Thoracic aorta (tissue), 2 donors: ENCODE measurements around the gene RTP1. TPM values are rescaled to one million over a fixed set of nuclear protein-coding genes. Genes with fewer than 3 reads are reported as not detected.
"Not testable (repeated sequence)": the region's sequence is repeated elsewhere in the genome, so short reads cannot be mapped to it uniquely, and the experiment has no call there.

ENCODE experiments used
- ATAC-seq: fragments of 150-250 bp; one replicate; pipeline ENCODE4 v1.8.0; 2017; ENCODE audit warnings: low read depth; ENCODE audit not compliant: insufficient number of reproducible peaks, low FRiP score
- DNase-seq: peaks from one replicate; pipeline ENCODE4 v3.0.0-alpha.2; 2020; ENCODE audit warnings: low spot score
- H3K27ac ChIP-seq, 2 donors: fragments of 200-600 bp; sonication (generic); 1 replicate in 1 of 2; 2 replicates in 1 of 2; pipeline ENCODE4 v1.5.1; 2016; ENCODE audit warnings: mild to moderate bottlenecking in 2 of 2, moderate library complexity in 2 of 2
- H3K27me3 ChIP-seq: fragments of 200-600 bp; sonication (generic); replicated peaks from 2 replicates; pipeline ENCODE4 v1.6.0; 2016; ENCODE audit warnings: mild to moderate bottlenecking; ENCODE audit not compliant: insufficient read depth
- H3K36me3 ChIP-seq: fragments of 200-600 bp; sonication (generic); one replicate; pipeline ENCODE4 v1.5.1; 2016
- H3K4me1 ChIP-seq, 2 donors: fragments of 200-600 bp; sonication (generic); 1 replicate in 1 of 2; 2 replicates in 1 of 2; pipeline versions ENCODE4 v1.5.1 to v1.6.0; 2016; ENCODE audit warnings: low read depth in 2 of 2, mild to moderate bottlenecking in 1 of 2; ENCODE audit not compliant: control insufficient read depth in 1 of 2
- H3K4me3 ChIP-seq: fragments of 200-600 bp; sonication (generic); 2 replicates; pipeline ENCODE4 v1.5.1; 2016; ENCODE audit warnings: mild to moderate bottlenecking
- H3K9me3 ChIP-seq: fragments of 200-600 bp; sonication (generic); 2 replicates; pipeline ENCODE4 v1.5.1; 2016
- total RNA-seq, 2 donors: library from RNA; depleted of rRNA; stranded (reverse); fragments of >200 nt; gene quantifications; one replicate each; pipeline versions ENCODE4 v1.1.0 to v1.2.3, GENCODE V29; 2016
- TF ChIP-seq, protein P1 (sequence below): fragments of 200-600 bp; sonication (generic); IDR thresholded peaks from one replicate; pipeline ENCODE4 v1.5.1; 2019; ENCODE audit warnings: antibody characterized with exemption

The RTP1 gene
- total RNA-seq, 2 donors from 2014 or later = 0.27 TPM; not detected in 1

GRCh38 chr3:187238239-187238638 lies 41.0 kb downstream of the RTP1 start:
- no peaks in the 10 kb centered on the region for H3K36me3 ChIP-seq
- H3K27ac ChIP-seq = no peak overlapping the region
- H3K9me3 ChIP-seq = no peaks in the 10 kb centered on the region
- H3K4me3 ChIP-seq = no peak overlapping the region
- TF ChIP-seq, protein P1, sequence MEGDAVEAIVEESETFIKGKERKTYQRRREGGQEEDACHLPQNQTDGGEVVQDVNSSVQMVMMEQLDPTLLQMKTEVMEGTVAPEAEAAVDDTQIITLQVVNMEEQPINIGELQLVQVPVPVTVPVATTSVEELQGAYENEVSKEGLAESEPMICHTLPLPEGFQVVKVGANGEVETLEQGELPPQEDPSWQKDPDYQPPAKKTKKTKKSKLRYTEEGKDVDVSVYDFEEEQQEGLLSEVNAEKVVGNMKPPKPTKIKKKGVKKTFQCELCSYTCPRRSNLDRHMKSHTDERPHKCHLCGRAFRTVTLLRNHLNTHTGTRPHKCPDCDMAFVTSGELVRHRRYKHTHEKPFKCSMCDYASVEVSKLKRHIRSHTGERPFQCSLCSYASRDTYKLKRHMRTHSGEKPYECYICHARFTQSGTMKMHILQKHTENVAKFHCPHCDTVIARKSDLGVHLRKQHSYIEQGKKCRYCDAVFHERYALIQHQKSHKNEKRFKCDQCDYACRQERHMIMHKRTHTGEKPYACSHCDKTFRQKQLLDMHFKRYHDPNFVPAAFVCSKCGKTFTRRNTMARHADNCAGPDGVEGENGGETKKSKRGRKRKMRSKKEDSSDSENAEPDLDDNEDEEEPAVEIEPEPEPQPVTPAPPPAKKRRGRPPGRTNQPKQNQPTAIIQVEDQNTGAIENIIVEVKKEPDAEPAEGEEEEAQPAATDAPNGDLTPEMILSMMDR = no peak
- H3K4me1 ChIP-seq = no peaks in the 10 kb centered on the region
- ATAC-seq (no peak), DNase-seq (no peak)
- no peaks in the 10 kb centered on the region for H3K27me3 ChIP-seq

- not testable (repeated sequence) for H3K4me3 ChIP-seq, DNase-seq, H3K9me3 ChIP-seq, H3K4me1 ChIP-seq, ATAC-seq, H3K36me3 ChIP-seq, H3K27me3 ChIP-seq, H3K27ac ChIP-seq
These were observed 41.5 kb downstream of the RTP1 start for GRCh38 chr3:187238835-187239234.

GRCh38 chr3:187242435-187242834 lies 45.1 kb downstream of the RTP1 start:
- Histone ChIP-seq H3K9me3 (no peaks in the 10 kb centered on the region), H3K4me1 (no peaks in the 10 kb centered on the region), H3K27me3 (no peaks in the 10 kb centered on the region), H3K27ac (no peak overlapping the region), H3K36me3 (no peaks in the 10 kb centered on the region), H3K4me3 (no peak overlapping the region)
- ATAC-seq (no peak), DNase-seq (no peak)
- TF ChIP-seq, protein P1 = no peak

DNA sequence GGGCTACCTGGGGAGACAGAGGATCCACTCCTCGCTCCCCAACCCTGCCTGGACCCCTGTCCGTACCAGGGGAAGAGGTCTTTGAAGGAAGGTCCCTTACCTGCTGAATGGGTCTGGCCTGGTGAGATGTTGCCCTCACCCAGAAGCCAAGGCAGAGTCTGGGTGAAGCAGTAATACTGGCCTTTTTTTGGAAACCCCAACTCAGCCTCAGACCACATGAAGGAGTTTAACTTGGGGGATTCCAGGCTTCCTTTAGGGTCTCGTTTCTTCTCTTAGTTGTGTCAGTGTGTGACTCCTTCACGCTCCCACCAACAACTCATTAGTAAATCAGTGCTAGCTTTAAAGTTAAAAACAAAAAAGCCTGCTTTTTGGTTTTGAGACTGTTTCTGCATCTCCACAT lies 45.6 kb downstream of the RTP1 start:
- ATAC-seq (no peak), DNase-seq (no peak)
- Histone ChIP-seq H3K4me1 (no peaks in the 10 kb centered on the region), H3K36me3 (no peaks in the 10 kb centered on the region), H3K9me3 (no peaks in the 10 kb centered on the region), H3K27me3 (no peaks in the 10 kb centered on the region), H3K27ac (no peak overlapping the region), H3K4me3 (no peak overlapping the region)
- TF ChIP-seq, protein P1 = no peak

GRCh38 chr3:187243933-187244524 lies 46.7 kb downstream of the RTP1 start:
- ATAC-seq = no peak
- Histone ChIP-seq H3K4me1 (no peaks in the 10 kb centered on the region), H3K36me3 (no peaks in the 10 kb centered on the region), H3K9me3 (no peaks in the 10 kb centered on the region), H3K4me3 (no peak overlapping the region), H3K27me3 (no peaks in the 10 kb centered on the region), H3K27ac (no peak overlapping the region)
- TF ChIP-seq, protein P1 = no peak
- DNase-seq = no peak

GRCh38 chr3:187247398-187247797 lies 50.1 kb downstream of the RTP1 start:
- Histone ChIP-seq H3K4me3 (no peak overlapping the region), H3K27me3 (no peaks in the 10 kb centered on the region), H3K36me3 (no peaks in the 10 kb centered on the region), H3K27ac (no peak overlapping the region), H3K9me3 (no peaks in the 10 kb centered on the region), H3K4me1 (no peaks in the 10 kb centered on the region)
- TF ChIP-seq, protein P1 = no peak
- no peak for DNase-seq
- no peak for ATAC-seq
